Ovary (tissue), 9 donors: ENCODE measurements around the gene SCLT1. TPM values are rescaled to one million over a fixed set of nuclear protein-coding genes. Genes with fewer than 3 reads are reported as not detected.

Source experiments
- DNase-seq, 5 donors: peaks; one replicate each; pipeline ENCODE4 v3.0.0-alpha.2; 2019 to 2020
- H3K27ac ChIP-seq, 2 donors: fragments of 200-600 bp; one replicate each; pipeline versions ENCODE4 v1.5.1 to v1.8.0; 2019 to 2022
- H3K27me3 ChIP-seq: fragments of 200-600 bp; one replicate; pipeline ENCODE4 v1.8.0; 2022
- H3K36me3 ChIP-seq: fragments of 200-600 bp; sonication (generic); one replicate; pipeline ENCODE4 v1.5.1; 2019
- H3K4me1 ChIP-seq: one replicate; pipeline ENCODE4 v1.8.1; 2013; ENCODE audit warnings: mild to moderate bottlenecking, moderate library complexity; ENCODE audit not compliant: insufficient read depth
- H3K4me3 ChIP-seq: fragments of 200-600 bp; sonication (generic); one replicate; pipeline ENCODE4 v1.5.1; 2017
- H3K9me3 ChIP-seq, 2 donors: fragments of 200-600 bp in 1 of 2; sonication (generic) in 1 of 2; one replicate each; pipeline versions ENCODE4 v1.5.1 to v1.8.1; 2013 to 2019; ENCODE audit warnings: mild to moderate bottlenecking in 1 of 2, moderate library complexity in 1 of 2
- CTCF ChIP-seq, 3 donors: fragments of 450-650 bp in 2 of 3; fragments of 200-600 bp in 1 of 3; IDR thresholded peaks; one replicate each; pipeline versions ENCODE4 v1.5.1 to v1.8.0; 2016 to 2022; ENCODE audit warnings: antibody characterized with exemption in 3 of 3, mild to moderate bottlenecking in 1 of 3
- EP300 ChIP-seq: sonication (generic); formaldehyde crosslinking; IDR thresholded peaks from one replicate; pipeline ENCODE4 v1.6.1; 2017; ENCODE audit warnings: antibody characterized with exemption
- POLR2A ChIP-seq: fragments of 450-650 bp; IDR thresholded peaks from one replicate; pipeline ENCODE4 v1.6.1; 2017; ENCODE audit warnings: antibody characterized with exemption, mild to moderate bottlenecking, moderate library complexity
- WGBS, 3 donors: extraction: QIAGEN DNeasy Blood & Tissue Kit in 1 of 3; methylation state at CpG; one replicate each; pipeline versions ENCODE4 v1.1.5 to v1.1.7; 2013 to 2017; 5-methylcytosine and 5-hydroxymethylcytosine counted together
- intact Hi-C, 4 donors: fragments of 100-400 bp; cut with DNase I; formaldehyde crosslinking; loops; one replicate each; pipeline versions ENCODE4 v1.11.0 to v1.15.1; 2022 to 2023
- polyA plus RNA-seq, 2 donors: library from polyadenylated mRNA; stranded (reverse); fragments of 200-250 nt in 1 of 2; fragments of 350-450 nt in 1 of 2; fragmentation: Illumina TruSeq in 1 of 2; extraction: RNeasy Lipid Tissue Mini Kit (QIAGEN cat#74804) in 1 of 2; gene quantifications; one replicate each; pipeline ENCODE4 v1.2.3, GENCODE V29; 2013 to 2014
- total RNA-seq, 7 donors: library from RNA; depleted of rRNA in 2 of 7; stranded (reverse); fragments of >200 nt in 2 of 7; fragmentation: NEBNext Ultra II Directional in 3 of 7; extraction: Animal tissue kit (Norgen Biotek cat#: 25700) in 3 of 7; gene quantifications; one replicate each; pipeline versions ENCODE4 v1.1.0 to v1.2.4, GENCODE V29; 2016 to 2023
- donor health status: DM: no; HTN: no; CAD: no; lungs with moderate emphysema.
- donor health status: DM: no; HTN: no; CAD: no.
- donor health status: Bipolar disorder and iron deficiency.
- donor health status: DM: yes; HTN: yes; CAD: no.
- donor health status: DM: no; HTN: no; CAD: no.
- donor health status: DM: yes; HTN: yes; CAD: no.

Gene SCLT1
- total and polyA plus RNA-seq, 9 donors = 4.5 to 24.0 (median 15.3) TPM

GRCh38 chr4:128841402-128841801, 251.9 kb downstream of the SCLT1 start:
- WGBS, 3 donors = 95 to 97% (median 96%) methylated on average over 2 of the region's 2 CpGs
- H3K4me3 ChIP-seq = no peak overlapping the region
- peaks cover 26% of the 10 kb centered on the region for H3K4me1 ChIP-seq
- TF ChIP-seq POLR2A (no peak), EP300 (no peak), CTCF (IDR thresholded peaks at IDR 0.05) (no peak)
- no peaks in the 10 kb centered on the region for H3K36me3 ChIP-seq
- H3K27me3 ChIP-seq = no peaks in the 10 kb centered on the region
- H3K27ac ChIP-seq = no peak overlapping the region
- no peaks in the 10 kb centered on the region for H3K9me3 ChIP-seq
- intact Hi-C loops = no loop called here
- DNase-seq = no peak

GRCh38 chr4:128840711-128841318, 252.5 kb downstream of the SCLT1 start:
- Histone ChIP-seq H3K9me3 (no peaks in the 10 kb centered on the region), H3K4me3 (no peak overlapping the region), H3K4me1 (peaks cover 26% of the 10 kb centered on the region), H3K36me3 (no peaks in the 10 kb centered on the region), H3K27ac (no peak overlapping the region), H3K27me3 (no peaks in the 10 kb centered on the region)
- WGBS, 3 donors = 77 to 91% (median 90%) methylated on average over 2 of the region's 2 CpGs
- TF ChIP-seq CTCF (IDR thresholded peaks at IDR 0.05) = no peak
- no peak for TF ChIP-seq EP300
- TF ChIP-seq POLR2A = no peak
- intact Hi-C loops = no loop called here
- DNase-seq = no peak

- Histone ChIP-seq H3K27me3 (no peaks in the 10 kb centered on the region), H3K36me3 (no peaks in the 10 kb centered on the region), H3K4me1 (peaks cover 14% of the 10 kb centered on the region), H3K4me3 (no peak overlapping the region), H3K9me3 (no peaks in the 10 kb centered on the region), H3K27ac (no peak overlapping the region)
- TF ChIP-seq CTCF (IDR thresholded peaks at IDR 0.05) = no peak
- intact Hi-C loops = no loop called here
- no peak for DNase-seq
- WGBS, 3 donors = 94 to 99% (median 94%) methylated on average over 3 of the region's 3 CpGs
These were observed 255.7 kb downstream of the SCLT1 start for GRCh38 chr4:128837679-128838078.

DNA sequence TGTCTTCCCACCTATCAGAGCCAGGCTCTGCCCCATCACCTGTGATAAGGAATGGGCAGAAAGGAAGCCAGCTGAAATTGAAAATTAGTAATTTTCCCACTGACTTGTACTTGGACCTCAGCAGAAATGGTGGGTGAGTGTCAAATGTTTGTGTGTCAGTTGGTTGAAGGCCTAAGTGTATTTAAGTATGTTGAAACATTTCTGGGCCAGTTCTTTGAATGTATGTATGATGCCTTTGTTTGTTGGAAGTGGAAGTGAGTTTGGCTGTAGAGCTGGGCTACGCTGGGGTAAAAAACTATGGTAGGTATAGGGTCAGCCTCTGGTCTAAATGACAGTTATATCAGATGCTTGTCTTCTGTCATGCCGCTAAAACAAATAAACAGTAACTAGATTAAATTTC, 256.1 kb downstream of the SCLT1 start:
- intact Hi-C loops = no loop called here
- no peaks in the 10 kb centered on the region for H3K27me3 ChIP-seq
- H3K4me3 ChIP-seq = no peak overlapping the region
- TF ChIP-seq EP300 (no peak), POLR2A (no peak), CTCF (IDR thresholded peaks at IDR 0.05) (no peak)
- no peaks in the 10 kb centered on the region for H3K36me3 ChIP-seq
- 98% methylated on average over 2 of the region's 2 CpGs for WGBS, 3 donors
- peaks cover 14% of the 10 kb centered on the region for H3K4me1 ChIP-seq
- H3K9me3 ChIP-seq = no peaks in the 10 kb centered on the region
- no peak overlapping the region for H3K27ac ChIP-seq
- DNase-seq = no peak
